Vagina (tissue), 2 donors: ENCODE measurements around the gene ASS1. TPM values are rescaled to one million over a fixed set of nuclear protein-coding genes. Genes with fewer than 3 reads are reported as not detected.

Source experiments
- DNase-seq, 2 donors: peaks; one replicate each; pipeline ENCODE4 v3.0.0-alpha.2; 2017; ENCODE audit errors: extremely low spot score in 2 of 2
- H3K27ac ChIP-seq: fragments of 200-600 bp; sonication (generic); one replicate; pipeline ENCODE4 v1.5.1; 2019
- H3K27me3 ChIP-seq: fragments of 200-600 bp; sonication (generic); one replicate; pipeline ENCODE4 v1.5.1; 2019
- H3K36me3 ChIP-seq, 2 donors: fragments of 200-600 bp; sonication (generic); one replicate each; pipeline ENCODE4 v1.5.1; 2017 to 2019
- H3K4me1 ChIP-seq: fragments of 200-600 bp; sonication (generic); one replicate; pipeline ENCODE4 v1.5.1; 2019
- H3K4me3 ChIP-seq, 2 donors: fragments of 200-600 bp; sonication (generic); 1 replicate in 1 of 2; 2 replicates in 1 of 2; pipeline ENCODE4 v1.5.1; 2016 to 2019
- H3K9me3 ChIP-seq: fragments of 200-600 bp; sonication (generic); one replicate; pipeline ENCODE4 v1.5.1; 2019
- CTCF ChIP-seq, 3 experiments: fragments of 450-650 bp in 2 of 3; fragments of 200-600 bp in 1 of 3; sonication (generic) in 1 of 3; IDR thresholded peaks; one replicate each; pipeline ENCODE4 v1.5.1; 2017 to 2019; ENCODE audit warnings: antibody characterized with exemption in 3 of 3, mild to moderate bottlenecking in 2 of 3, moderate library complexity in 2 of 3
- POLR2A ChIP-seq, 2 donors: fragments of 450-650 bp; IDR thresholded peaks; one replicate each; pipeline ENCODE4 v1.6.1; 2017; ENCODE audit warnings: antibody characterized with exemption in 2 of 2, mild to moderate bottlenecking in 2 of 2, moderate library complexity in 2 of 2
- POLR2AphosphoS5 ChIP-seq, 2 donors: sonication (generic); formaldehyde crosslinking; IDR thresholded peaks; one replicate each; pipeline ENCODE4 v1.9.0; 2017; ENCODE audit warnings: antibody characterized with exemption in 2 of 2, mild to moderate bottlenecking in 2 of 2, low read depth in 1 of 2; ENCODE audit not compliant: insufficient read depth in 1 of 2
- intact Hi-C: fragments of 100-400 bp; cut with DNase I; formaldehyde crosslinking; loops from one replicate; pipeline ENCODE4 v1.15.1; 2023
- total RNA-seq: library from RNA; depleted of rRNA; stranded (reverse); fragments of >200 nt; gene quantifications from one replicate; pipeline ENCODE4 v1.2.3, GENCODE V29; 2016

ASS1 gene
- total RNA-seq, 1 donor from 2014 or later: 84.0 TPM

GRCh38 chr9:130536701-130537107, 91.9 kb downstream of the ASS1 start:
- no peaks in the 10 kb centered on the region for H3K27me3 ChIP-seq
- H3K4me1 ChIP-seq: peaks cover 32% of the 10 kb centered on the region
- no peak for TF ChIP-seq CTCF (IDR thresholded peaks at IDR 0.05)
- no peak for TF ChIP-seq POLR2AphosphoS5 (IDR thresholded peaks at IDR 0.05; ENCODE audit: insufficient read depth in 1 of 2, low read depth in 1 of 2)
- TF ChIP-seq POLR2A (IDR thresholded peaks at IDR 0.05): no peak
- H3K9me3 ChIP-seq: no peaks in the 10 kb centered on the region
- no peaks in the 10 kb centered on the region for H3K36me3 ChIP-seq
- intact Hi-C loops: no loop called here
- H3K27ac ChIP-seq: no peak overlapping the region
- DNase-seq: no peak
- no peak overlapping the region for H3K4me3 ChIP-seq

- Histone ChIP-seq H3K4me3 (no peak overlapping the region), H3K9me3 (no peaks in the 10 kb centered on the region), H3K36me3 (no peaks in the 10 kb centered on the region), H3K4me1 (peaks cover 32% of the 10 kb centered on the region), H3K27me3 (no peaks in the 10 kb centered on the region), H3K27ac (no peak overlapping the region)
- TF ChIP-seq POLR2AphosphoS5 (IDR thresholded peaks at IDR 0.05; ENCODE audit: insufficient read depth in 1 of 2, low read depth in 1 of 2): no peak
- no peak for TF ChIP-seq POLR2A (IDR thresholded peaks at IDR 0.05)
- no peak for TF ChIP-seq CTCF (IDR thresholded peaks at IDR 0.05)
- intact Hi-C loops: no loop called here
- DNase-seq: no peak
These were observed 92.7 kb downstream of the ASS1 start for GRCh38 chr9:130537346-130538050.

- Histone ChIP-seq H3K36me3 (no peaks in the 10 kb centered on the region), H3K9me3 (no peaks in the 10 kb centered on the region), H3K27ac (no peak overlapping the region), H3K4me3 (no peak overlapping the region), H3K27me3 (no peaks in the 10 kb centered on the region), H3K4me1 (peaks cover 32% of the 10 kb centered on the region)
- TF ChIP-seq POLR2A (IDR thresholded peaks at IDR 0.05): no peak
- TF ChIP-seq POLR2AphosphoS5 (IDR thresholded peaks at IDR 0.05; ENCODE audit: insufficient read depth in 1 of 2, low read depth in 1 of 2): peak in 1 of 2 donors; percentile 65
- TF ChIP-seq CTCF (IDR thresholded peaks at IDR 0.05): no peak
- DNase-seq: no peak
- intact Hi-C loops: no loop called here
These were observed 94.9 kb downstream of the ASS1 start for GRCh38 chr9:130539420-130540223.

- intact Hi-C loops: no loop called here
- TF ChIP-seq POLR2A (IDR thresholded peaks at IDR 0.05) (no peak), CTCF (IDR thresholded peaks at IDR 0.05) (no peak), POLR2AphosphoS5 (IDR thresholded peaks at IDR 0.05; ENCODE audit: insufficient read depth in 1 of 2, low read depth in 1 of 2) (no peak)
- Histone ChIP-seq H3K4me1 (peaks cover 20% of the 10 kb centered on the region), H3K9me3 (no peaks in the 10 kb centered on the region), H3K27ac (no peak overlapping the region), H3K27me3 (no peaks in the 10 kb centered on the region), H3K36me3 (no peaks in the 10 kb centered on the region), H3K4me3 (no peak overlapping the region)
- DNase-seq: no peak
These were observed 96.8 kb downstream of the ASS1 start for GRCh38 chr9:130541533-130541932.

- Histone ChIP-seq H3K4me1 (peaks cover 16% of the 10 kb centered on the region), H3K36me3 (no peaks in the 10 kb centered on the region), H3K27me3 (no peaks in the 10 kb centered on the region), H3K4me3 (no peak overlapping the region), H3K9me3 (no peaks in the 10 kb centered on the region), H3K27ac (no peak overlapping the region)
- no peak for TF ChIP-seq POLR2AphosphoS5 (IDR thresholded peaks at IDR 0.05; ENCODE audit: insufficient read depth in 1 of 2, low read depth in 1 of 2)
- TF ChIP-seq POLR2A (IDR thresholded peaks at IDR 0.05): no peak
- TF ChIP-seq CTCF (IDR thresholded peaks at IDR 0.05): no peak
- intact Hi-C loops: no loop called here
- no peak for DNase-seq
These were observed 97.3 kb downstream of the ASS1 start for GRCh38 chr9:130542038-130542437.
